Measurements from ENCODE around the gene TWSG1.

DNA sequence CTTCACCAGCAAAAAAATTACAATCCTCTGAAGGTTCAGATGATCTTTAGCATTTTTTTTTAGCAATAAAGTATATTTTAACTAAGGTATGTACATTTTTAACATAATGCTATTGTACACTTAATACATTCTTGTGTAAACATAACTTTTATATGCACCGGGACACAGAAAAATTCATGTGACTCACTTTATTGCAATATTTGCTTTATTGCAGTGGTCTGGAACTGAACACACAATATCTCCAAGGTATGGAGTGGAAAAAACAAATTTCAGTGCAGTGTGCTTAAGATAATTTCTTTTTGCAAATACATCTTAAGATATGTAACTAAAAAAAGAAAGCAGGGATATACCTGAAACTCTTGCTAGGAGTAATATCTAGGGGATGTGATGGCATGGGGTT, 5.1 kb upstream of the TWSG1 start:
- TF ChIP-seq, protein P1, sequence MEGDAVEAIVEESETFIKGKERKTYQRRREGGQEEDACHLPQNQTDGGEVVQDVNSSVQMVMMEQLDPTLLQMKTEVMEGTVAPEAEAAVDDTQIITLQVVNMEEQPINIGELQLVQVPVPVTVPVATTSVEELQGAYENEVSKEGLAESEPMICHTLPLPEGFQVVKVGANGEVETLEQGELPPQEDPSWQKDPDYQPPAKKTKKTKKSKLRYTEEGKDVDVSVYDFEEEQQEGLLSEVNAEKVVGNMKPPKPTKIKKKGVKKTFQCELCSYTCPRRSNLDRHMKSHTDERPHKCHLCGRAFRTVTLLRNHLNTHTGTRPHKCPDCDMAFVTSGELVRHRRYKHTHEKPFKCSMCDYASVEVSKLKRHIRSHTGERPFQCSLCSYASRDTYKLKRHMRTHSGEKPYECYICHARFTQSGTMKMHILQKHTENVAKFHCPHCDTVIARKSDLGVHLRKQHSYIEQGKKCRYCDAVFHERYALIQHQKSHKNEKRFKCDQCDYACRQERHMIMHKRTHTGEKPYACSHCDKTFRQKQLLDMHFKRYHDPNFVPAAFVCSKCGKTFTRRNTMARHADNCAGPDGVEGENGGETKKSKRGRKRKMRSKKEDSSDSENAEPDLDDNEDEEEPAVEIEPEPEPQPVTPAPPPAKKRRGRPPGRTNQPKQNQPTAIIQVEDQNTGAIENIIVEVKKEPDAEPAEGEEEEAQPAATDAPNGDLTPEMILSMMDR (conservative IDR thresholded peaks at IDR 0.05; ENCODE audit: low read length) = no peak
- no peak for TF ChIP-seq EZH2phosphoT487 (IDR thresholded peaks at IDR 0.05; ENCODE audit: borderline replicate concordance)
